NT2/D1 (cell line): ENCODE data around the gene MACO1.

Experiments
- SUZ12 ChIP-seq: IDR thresholded peaks from 2 replicates; pipeline ENCODE4 v1.6.1; 2011; ENCODE audit not compliant: insufficient read length, insufficient read depth; ENCODE audit errors: extremely low read depth
- YY1 ChIP-seq: IDR thresholded peaks from 2 replicates; pipeline ENCODE4 v1.6.1; 2011; ENCODE audit not compliant: insufficient read length, insufficient read depth
- ZNF274 ChIP-seq: IDR thresholded peaks from 2 replicates; pipeline ENCODE4 v1.6.1; 2011; ENCODE audit warnings: mild to moderate bottlenecking, low read depth, low read length

GRCh38 chr1:25505656-25506385 is 75.1 kb downstream of the MACO1 start:
- TF ChIP-seq SUZ12: no peak
- no peak for TF ChIP-seq YY1
- no peak for TF ChIP-seq ZNF274
